ENCODE measurements around the gene ZNF791. TPM values are rescaled to one million over a fixed set of nuclear protein-coding genes. Genes with fewer than 3 reads are reported as not detected.
"Not testable (repeated sequence)": the region's sequence is repeated elsewhere in the genome, so short reads cannot be mapped to it uniquely, and the experiment has no call there.

ZNF791 gene
- total RNA-seq, 2 donors from 2014 or later: 23.2 to 32.1 TPM

DNA sequence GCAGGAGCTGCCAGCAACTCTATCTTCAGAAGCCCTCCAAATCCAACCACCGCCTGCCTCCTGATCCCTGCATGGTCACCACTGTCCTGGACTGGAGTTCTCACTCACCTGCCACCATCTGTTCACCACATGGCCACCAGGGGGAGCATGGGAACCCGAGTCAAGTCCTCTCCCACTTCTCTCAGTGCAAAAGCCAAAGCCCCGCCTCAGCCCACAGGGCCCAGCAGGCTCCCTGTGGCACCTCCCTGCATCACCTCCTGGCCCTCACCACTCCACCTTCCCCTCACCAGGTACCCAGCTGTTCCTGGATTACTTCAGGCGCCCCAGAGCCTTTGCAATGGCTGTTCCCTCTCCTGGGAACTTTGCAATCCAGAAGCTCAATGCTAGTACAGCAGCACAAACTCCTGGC is 65.7 kb downstream of the ZNF791 start:
- Histone ChIP-seq H3K36me3 (ENCODE audit: control insufficient read depth, insufficient read depth, low read length) (peaks cover 77% of the 10 kb centered on the region), H3K4me3 (ENCODE audit: low read length) (no peak overlapping the region), H3K27ac (ENCODE audit: low read depth, low read length) (no peak overlapping the region), H3K27me3 (ENCODE audit: control insufficient read depth, insufficient read depth, low read length, poor library complexity, severe bottlenecking) (no peaks in the 10 kb centered on the region), H3K9me3 (ENCODE audit: control insufficient read depth, low read length) (no peaks in the 10 kb centered on the region), H3K4me1 (ENCODE audit: control insufficient read depth, insufficient read depth, low read length) (no peaks in the 10 kb centered on the region), H3K9ac (ENCODE audit: extremely low read depth, low read length, poor library complexity, severe bottlenecking) (no peak overlapping the region)
- no peak overlapping the region for H3K4me3 Mint-ChIP-seq
- H3K36me3 Mint-ChIP-seq (ENCODE audit: low read depth): peaks cover 74% of the 10 kb centered on the region
- H3K4me1 Mint-ChIP-seq: peaks cover 4% of the 10 kb centered on the region
- DNase-seq: peak; percentile 99
- H3K27ac Mint-ChIP-seq: peak overlapping the region; percentile 67
- WGBS, 2 experiments (ENCODE audit: insufficient coverage in 1 of 2, insufficient read length in 1 of 2): 0 to 34% methylated on average over 1 to 4 of the region's 4 CpGs
- H3K27me3 Mint-ChIP-seq (ENCODE audit: insufficient read depth): no peaks in the 10 kb centered on the region
- TF ChIP-seq, protein P1, sequence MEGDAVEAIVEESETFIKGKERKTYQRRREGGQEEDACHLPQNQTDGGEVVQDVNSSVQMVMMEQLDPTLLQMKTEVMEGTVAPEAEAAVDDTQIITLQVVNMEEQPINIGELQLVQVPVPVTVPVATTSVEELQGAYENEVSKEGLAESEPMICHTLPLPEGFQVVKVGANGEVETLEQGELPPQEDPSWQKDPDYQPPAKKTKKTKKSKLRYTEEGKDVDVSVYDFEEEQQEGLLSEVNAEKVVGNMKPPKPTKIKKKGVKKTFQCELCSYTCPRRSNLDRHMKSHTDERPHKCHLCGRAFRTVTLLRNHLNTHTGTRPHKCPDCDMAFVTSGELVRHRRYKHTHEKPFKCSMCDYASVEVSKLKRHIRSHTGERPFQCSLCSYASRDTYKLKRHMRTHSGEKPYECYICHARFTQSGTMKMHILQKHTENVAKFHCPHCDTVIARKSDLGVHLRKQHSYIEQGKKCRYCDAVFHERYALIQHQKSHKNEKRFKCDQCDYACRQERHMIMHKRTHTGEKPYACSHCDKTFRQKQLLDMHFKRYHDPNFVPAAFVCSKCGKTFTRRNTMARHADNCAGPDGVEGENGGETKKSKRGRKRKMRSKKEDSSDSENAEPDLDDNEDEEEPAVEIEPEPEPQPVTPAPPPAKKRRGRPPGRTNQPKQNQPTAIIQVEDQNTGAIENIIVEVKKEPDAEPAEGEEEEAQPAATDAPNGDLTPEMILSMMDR (conservative IDR thresholded peaks at IDR 0.05): peak; percentile 92
- H3K9me3 Mint-ChIP-seq: no peaks in the 10 kb centered on the region

DNA sequence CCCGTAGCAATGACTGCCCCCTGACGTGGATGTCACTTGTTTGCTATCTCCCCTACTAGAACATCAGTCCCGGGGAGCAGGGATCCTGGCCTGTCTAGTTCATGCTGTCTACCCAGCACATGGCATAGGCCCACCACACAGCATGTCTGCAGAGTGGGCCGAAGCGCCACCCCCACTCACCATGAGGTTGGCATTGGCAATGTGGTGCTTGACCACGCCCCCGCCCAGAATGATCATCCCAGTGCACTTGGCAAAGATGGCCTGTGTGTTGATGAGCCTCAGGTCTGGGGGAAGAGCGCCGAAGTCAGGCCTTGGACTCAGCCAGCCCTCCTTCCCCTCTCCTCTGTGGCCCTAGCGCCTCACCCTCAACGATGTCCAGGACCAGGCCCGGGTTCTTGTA is 66.2 kb downstream of the ZNF791 start:
- WGBS, 2 experiments (ENCODE audit: insufficient coverage in 1 of 2, insufficient read length in 1 of 2): 96 to 100% methylated on average over 1 to 12 of the region's 12 CpGs
- Histone ChIP-seq H3K36me3 (ENCODE audit: control insufficient read depth, insufficient read depth, low read length) (peaks cover 73% of the 10 kb centered on the region), H3K9ac (ENCODE audit: extremely low read depth, low read length, poor library complexity, severe bottlenecking) (no peak overlapping the region), H3K27me3 (ENCODE audit: control insufficient read depth, insufficient read depth, low read length, poor library complexity, severe bottlenecking) (no peaks in the 10 kb centered on the region), H3K9me3 (ENCODE audit: control insufficient read depth, low read length) (no peaks in the 10 kb centered on the region), H3K4me3 (ENCODE audit: low read length) (no peak overlapping the region), H3K27ac (ENCODE audit: low read depth, low read length) (no peak overlapping the region), H3K4me1 (ENCODE audit: control insufficient read depth, insufficient read depth, low read length) (no peaks in the 10 kb centered on the region)
- Mint-ChIP-seq H3K27ac (no peak overlapping the region), H3K36me3 (ENCODE audit: low read depth) (peaks cover 72% of the 10 kb centered on the region), H3K27me3 (ENCODE audit: insufficient read depth) (no peaks in the 10 kb centered on the region), H3K4me1 (peaks cover 4% of the 10 kb centered on the region), H3K4me3 (no peak overlapping the region), H3K9me3 (no peaks in the 10 kb centered on the region)
- TF ChIP-seq, protein P1 (conservative IDR thresholded peaks at IDR 0.05): no peak
- no peak for DNase-seq

- H3K27me3 ChIP-seq (ENCODE audit: control insufficient read depth, insufficient read depth, low read length, poor library complexity, severe bottlenecking); H3K9me3 Mint-ChIP-seq; H3K27me3 Mint-ChIP-seq (ENCODE audit: insufficient read depth); H3K4me1 Mint-ChIP-seq; H3K9me3 ChIP-seq (ENCODE audit: control insufficient read depth, low read length); H3K27ac ChIP-seq (ENCODE audit: low read depth, low read length); H3K4me3 ChIP-seq (ENCODE audit: low read length); H3K4me1 ChIP-seq (ENCODE audit: control insufficient read depth, insufficient read depth, low read length); H3K27ac Mint-ChIP-seq; H3K9ac ChIP-seq (ENCODE audit: extremely low read depth, low read length, poor library complexity, severe bottlenecking); H3K4me3 Mint-ChIP-seq; DNase-seq: not testable (repeated sequence)
- peaks cover 62% of the 10 kb centered on the region for H3K36me3 Mint-ChIP-seq (ENCODE audit: low read depth)
- H3K36me3 ChIP-seq (ENCODE audit: control insufficient read depth, insufficient read depth, low read length): peaks cover 65% of the 10 kb centered on the region
- WGBS, 2 experiments (ENCODE audit: insufficient coverage in 1 of 2, insufficient read length in 1 of 2): 91 to 97% methylated on average over 4 to 5 of the region's 5 CpGs
Measured at GRCh38 chr19:12678039-12678438, 67.3 kb downstream of the ZNF791 start.

- peak overlapping the region; percentile 96 for H3K4me3 Mint-ChIP-seq
- Histone ChIP-seq H3K4me1 (ENCODE audit: control insufficient read depth, insufficient read depth, low read length) (no peaks in the 10 kb centered on the region), H3K36me3 (ENCODE audit: control insufficient read depth, insufficient read depth, low read length) (peaks cover 48% of the 10 kb centered on the region), H3K4me3 (ENCODE audit: low read length) (no peak overlapping the region), H3K9ac (ENCODE audit: extremely low read depth, low read length, poor library complexity, severe bottlenecking) (no peak overlapping the region), H3K27ac (ENCODE audit: low read depth, low read length) (no peak overlapping the region), H3K27me3 (ENCODE audit: control insufficient read depth, insufficient read depth, low read length, poor library complexity, severe bottlenecking) (no peaks in the 10 kb centered on the region), H3K9me3 (ENCODE audit: control insufficient read depth, low read length) (no peaks in the 10 kb centered on the region)
- H3K36me3 Mint-ChIP-seq (ENCODE audit: low read depth): peaks cover 46% of the 10 kb centered on the region
- WGBS, 2 experiments (ENCODE audit: insufficient coverage in 1 of 2, insufficient read length in 1 of 2): 97 to 98% methylated on average over 8 to 9 of the region's 9 CpGs
- DNase-seq: no peak
- no peaks in the 10 kb centered on the region for H3K9me3 Mint-ChIP-seq
- H3K27me3 Mint-ChIP-seq (ENCODE audit: insufficient read depth): no peaks in the 10 kb centered on the region
- TF ChIP-seq, protein P1 (conservative IDR thresholded peaks at IDR 0.05): no peak
- peaks cover 4% of the 10 kb centered on the region for H3K4me1 Mint-ChIP-seq
- no peak overlapping the region for H3K27ac Mint-ChIP-seq
Measured at GRCh38 chr19:12680034-12680433, 69.3 kb downstream of the ZNF791 start.
